H1 (cell line): ENCODE data around the gene PIEZO1. TPM values are rescaled to one million over a fixed set of nuclear protein-coding genes. Genes with fewer than 3 reads are reported as not detected.

ENCODE experiments used
- CTCF ChIA-PET: fragments of 300-600 bp; sonication (Branson Sonifier 250); formaldehyde crosslinking; loops from one replicate; lab custom pipeline; 2021; ENCODE audit not compliant: partially characterized antibody; lab: Charles Lee
- POLR2A ChIA-PET: fragments of 300-600 bp; sonication (Branson Sonifier 250); formaldehyde crosslinking; loops from one replicate; lab custom pipeline; 2021; ENCODE audit warnings: inconsistent platforms; ENCODE audit not compliant: partially characterized antibody; lab: Charles Lee
- DNase-seq, 2 experiments: peaks; one replicate each; pipeline versions ENCODE4 v3.0.0 to v3.0.0-alpha.2; 2010 to 2022; ENCODE audit warnings: low spot score in 2 of 2, low read depth in 1 of 2, mixed read lengths in 1 of 2
- FAIRE-seq: peaks from 2 replicates; lab custom pipeline; 2011; peaks lifted over from hg19 to GRCh38; lab: Jason Lieb, UNC
- H2AFZ ChIP-seq: 2 replicates; pipeline ENCODE4 v1.8.1; 2012; ENCODE audit warnings: low read length, inconsistent platforms
- H2AK5ac ChIP-seq: 2 replicates; pipeline ENCODE4 v1.6.1; 2013; ENCODE audit warnings: low read depth, low read length
- H2BK120ac ChIP-seq: replicated peaks from 2 replicates; pipeline ENCODE3; 2013; ENCODE audit warnings: low read depth, low read length, inconsistent platforms
- H2BK12ac ChIP-seq: 2 replicates; pipeline ENCODE4 v1.6.1; 2013; ENCODE audit warnings: low read depth, low read length
- H2BK15ac ChIP-seq: 2 replicates; pipeline ENCODE4 v1.6.1; 2013; ENCODE audit warnings: low read length
- H2BK20ac ChIP-seq: 2 replicates; pipeline ENCODE4 v1.6.1; 2013; ENCODE audit warnings: low read length
- H2BK5ac ChIP-seq: 2 replicates; pipeline ENCODE4 v1.6.1; 2013; ENCODE audit warnings: low read depth, low read length
- H3K14ac ChIP-seq: 2 replicates; pipeline ENCODE4 v1.6.1; 2013; ENCODE audit warnings: inconsistent platforms; ENCODE audit not compliant: insufficient read length
- H3K18ac ChIP-seq: 2 replicates; pipeline ENCODE4 v1.6.1; 2013; ENCODE audit warnings: low read length; ENCODE audit errors: extremely low read depth
- H3K23ac ChIP-seq: 2 replicates; pipeline ENCODE4 v1.6.1; 2013; ENCODE audit warnings: inconsistent platforms; ENCODE audit not compliant: insufficient read length
- H3K23me2 ChIP-seq: 2 replicates; pipeline ENCODE4 v1.6.1; 2013; ENCODE audit warnings: low read depth, low read length
- H3K27ac ChIP-seq: 2 replicates; pipeline ENCODE4 v1.6.1; 2011; ENCODE audit warnings: low read depth, low read length, inconsistent platforms
- H3K27me3 ChIP-seq, 4 experiments: replicated peaks in 1 of 4; 1 replicate in 1 of 4; 2 replicates in 3 of 4; pipeline versions ENCODE4 v1.6.1 to v1.8.1; 2011 to 2013; ENCODE audit warnings: low read length in 3 of 4, mild to moderate bottlenecking in 3 of 4, inconsistent platforms in 2 of 4, mixed read lengths in 2 of 4, moderate library complexity in 1 of 4; ENCODE audit not compliant: control insufficient read depth in 3 of 4, insufficient read depth in 3 of 4; ENCODE audit errors: extremely low read depth in 1 of 4
- H3K36me3 ChIP-seq, 4 experiments: 2 replicates each; pipeline versions ENCODE4 v1.6.1 to v1.8.1; 2011 to 2013; ENCODE audit warnings: mild to moderate bottlenecking in 4 of 4, low read length in 3 of 4, moderate library complexity in 2 of 4, control low read depth in 1 of 4, inconsistent platforms in 1 of 4; ENCODE audit not compliant: insufficient read depth in 4 of 4, control insufficient read depth in 2 of 4
- H3K4ac ChIP-seq: replicated peaks from 2 replicates; pipeline ENCODE3; 2013; ENCODE audit warnings: low read length, low read depth, mixed read lengths, inconsistent platforms; ENCODE audit not compliant: insufficient read length
- H3K4me1 ChIP-seq, 4 experiments: replicated peaks in 1 of 4; 1 replicate in 1 of 4; 2 replicates in 3 of 4; pipeline versions ENCODE4 v1.6.1 to v1.8.1; 2011 to 2013; ENCODE audit warnings: low read length in 3 of 4, inconsistent platforms in 2 of 4, mixed read lengths in 1 of 4; ENCODE audit not compliant: insufficient read depth in 4 of 4, control insufficient read depth in 3 of 4
- H3K4me2 ChIP-seq, 2 experiments: 2 replicates each; pipeline versions ENCODE4 v1.6.1 to v1.8.1; 2011 to 2013; ENCODE audit warnings: low read depth in 2 of 2, low read length in 2 of 2, control low read depth in 1 of 2, inconsistent platforms in 1 of 2, mild to moderate bottlenecking in 1 of 2; ENCODE audit not compliant: insufficient read depth in 1 of 2
- H3K4me3 ChIP-seq, 4 experiments: fragments of 200-600, 300-600 bp in 1 of 4; sonication (generic), shearing (Covaris generic), sonication (Bioruptor Twin) in 1 of 4; 2 replicates each; pipeline versions ENCODE4 v1.5.1 to v1.8.1; 2011 to 2016; ENCODE audit warnings: low read length in 4 of 4, low read depth in 3 of 4, control low read depth in 2 of 4, inconsistent platforms in 2 of 4, mild to moderate bottlenecking in 2 of 4, mixed read lengths in 1 of 4, moderate library complexity in 1 of 4; ENCODE audit not compliant: insufficient read depth in 2 of 4; ENCODE audit errors: extremely low read depth in 1 of 4
- H3K56ac ChIP-seq: replicated peaks from 2 replicates; pipeline ENCODE3; 2013; ENCODE audit warnings: low read depth, mild to moderate bottlenecking, mixed read lengths, low read length, inconsistent platforms; ENCODE audit not compliant: insufficient read length
- H3K79me1 ChIP-seq: 2 replicates; pipeline ENCODE4 v1.6.1; 2013; ENCODE audit warnings: low read depth, low read length, control low read depth
- H3K79me2 ChIP-seq, 2 experiments: 2 replicates each; pipeline versions ENCODE4 v1.6.1 to v1.8.1; 2012 to 2013; ENCODE audit warnings: low read length in 2 of 2, mild to moderate bottlenecking in 2 of 2, inconsistent platforms in 1 of 2; ENCODE audit not compliant: insufficient read depth in 2 of 2, control insufficient read depth in 1 of 2
- H3K9ac ChIP-seq, 4 experiments: replicated peaks in 1 of 4; 1 replicate in 1 of 4; 2 replicates in 3 of 4; pipeline versions ENCODE4 v1.6.1 to v1.8.1; 2011 to 2013; ENCODE audit warnings: low read depth in 3 of 4, low read length in 3 of 4, control low read depth in 2 of 4, mild to moderate bottlenecking in 2 of 4, moderate library complexity in 2 of 4, inconsistent platforms in 1 of 4; ENCODE audit errors: extremely low read depth in 1 of 4
- H3K9me3 ChIP-seq, 2 experiments: 2 replicates each; pipeline versions ENCODE4 v1.6.1 to v1.8.1; 2012 to 2013; ENCODE audit warnings: mild to moderate bottlenecking in 2 of 2, moderate library complexity in 2 of 2, control low read depth in 1 of 2, inconsistent platforms in 1 of 2, low read depth in 1 of 2, low read length in 1 of 2, mixed read lengths in 1 of 2; ENCODE audit not compliant: insufficient read depth in 2 of 2
- H4K20me1 ChIP-seq, 2 experiments: replicated peaks in 1 of 2; 2 replicates each; pipeline versions ENCODE3 to v1.8.1; 2011 to 2013; ENCODE audit warnings: inconsistent platforms in 2 of 2, low read length in 2 of 2, mild to moderate bottlenecking in 1 of 2; ENCODE audit not compliant: insufficient read depth in 2 of 2, control insufficient read depth in 1 of 2
- H4K5ac ChIP-seq: 2 replicates; pipeline ENCODE4 v1.6.1; 2013; ENCODE audit warnings: low read length, low read depth, mixed read lengths, inconsistent platforms; ENCODE audit not compliant: insufficient read length
- H4K8ac ChIP-seq: 2 replicates; pipeline ENCODE4 v1.8.0; 2013; ENCODE audit warnings: mild to moderate bottlenecking, moderate library complexity, low read length, inconsistent platforms; ENCODE audit not compliant: insufficient read depth; ENCODE audit errors: extremely low read depth
- H4K91ac ChIP-seq: replicated peaks from 2 replicates; pipeline ENCODE3; 2013; ENCODE audit warnings: low read length, mixed read lengths, inconsistent platforms; ENCODE audit not compliant: insufficient read length
- ASH2L ChIP-seq: fragments of 200-600, 300-600 bp; sonication (generic); IDR thresholded peaks from one replicate; pipeline ENCODE4 v1.7.1; 2017; ENCODE audit warnings: low read length
- ATF3 ChIP-seq: IDR thresholded peaks from 2 replicates; pipeline ENCODE4 v1.6.1; 2011; ENCODE audit warnings: low read depth, mild to moderate bottlenecking, low read length; ENCODE audit not compliant: insufficient read depth
- BACH1 ChIP-seq: IDR thresholded peaks from 2 replicates; pipeline ENCODE4 v1.6.1; 2012; ENCODE audit warnings: low read length, improper control_type of control experiment
- CREB1 ChIP-seq: IDR thresholded peaks from 2 replicates; pipeline ENCODE4 v1.6.1; 2012; ENCODE audit warnings: inconsistent platforms
- E2F6 ChIP-seq: IDR thresholded peaks from 2 replicates; pipeline ENCODE4 v1.6.1; 2012; ENCODE audit warnings: inconsistent platforms
- HDAC2 ChIP-seq, 2 experiments: fragments of 300-600 bp in 1 of 2; sonication (generic) in 1 of 2; IDR thresholded peaks; 2 replicates each; pipeline ENCODE4 v1.6.1; 2011 to 2012; ENCODE audit warnings: low read depth in 2 of 2, low read length in 2 of 2, mild to moderate bottlenecking in 2 of 2, moderate library complexity in 2 of 2, borderline replicate concordance in 1 of 2, inconsistent platforms in 1 of 2
- POLR2AphosphoS5 ChIP-seq: IDR thresholded peaks from 2 replicates; pipeline ENCODE4 v1.6.1; 2011; ENCODE audit warnings: low read depth, low read length
- RNF2 ChIP-seq: fragments of 200-900, 300-1000 bp; sonication (generic); IDR thresholded peaks from 2 replicates; pipeline ENCODE4 v1.7.1; 2016; ENCODE audit warnings: borderline replicate concordance, low read depth, mild to moderate bottlenecking, antibody characterized with exemption, low read length; ENCODE audit not compliant: poor library complexity, severe bottlenecking; ENCODE audit errors: missing control alignments
- TBP ChIP-seq: IDR thresholded peaks from 2 replicates; pipeline ENCODE4 v1.6.1; 2011; ENCODE audit warnings: low read depth, low read length, improper control_type of control experiment
- WGBS, 2 experiments: shearing (Covaris generic) in 1 of 2; methylation state at CpG; one replicate each; pipeline versions ENCODE4 v1.1.6 to v1.1.7; 2013 to 2015; ENCODE audit warnings: low lambda C conversion rate in 2 of 2, mixed read lengths in 2 of 2, inconsistent platforms in 1 of 2, low coverage in 1 of 2, missing lambda C conversion rate in 1 of 2; ENCODE audit not compliant: insufficient replicate concordance in 2 of 2, insufficient coverage in 1 of 2, insufficient read length in 1 of 2; ENCODE audit errors: extremely low coverage in 1 of 2, missing lambda C conversion rate in 1 of 2; 5-methylcytosine and 5-hydroxymethylcytosine counted together
- polyA plus RNA-seq, 7 experiments: library from polyadenylated mRNA; depleted of rRNA in 3 of 7; stranded (reverse) in 5 of 7; unstranded in 2 of 7; fragments of >200 nt in 5 of 7; fragments of 200-250 nt in 2 of 7; gene quantifications; 1 replicate in 5 of 7; 2 replicates in 1 of 7; 4 replicates in 1 of 7; pipeline versions ENCODE4 v1.2.1 to v1.2.3, GENCODE V29; 2011 to 2013; ENCODE audit warnings: missing spikeins in 2 of 7, mixed read lengths in 2 of 7
- total RNA-seq: library from RNA; stranded (reverse); fragmentation: NEBNext Ultra II Directional; extraction: Animal tissue kit (Norgen Biotek cat#: 25700); gene quantifications from 2 replicates; pipeline ENCODE4 v1.2.1, GENCODE V29; 2021

The PIEZO1 gene
- total and polyA plus RNA-seq, 2 of the 8 experiments (the other 6 are each of a cell fraction or from before 2014, with no cell fraction given): 42.3 to 67.5 TPM

GRCh38 chr16:88790312-88791211 is 5.5 kb upstream of the PIEZO1 start:
- no peak overlapping the region; the same call in 1 of the 2 replicates for H2AFZ ChIP-seq
- no peak overlapping the region for H4K8ac ChIP-seq
- H3K4me3 ChIP-seq: no peak overlapping the region
- H3K79me2 ChIP-seq: no peaks in the 10 kb centered on the region
- H3K56ac ChIP-seq: no peak overlapping the region
- H4K5ac ChIP-seq: peak overlapping the region; percentile 70
- H3K14ac ChIP-seq: no peak overlapping the region
- 49% methylated on average over 19 of the region's 24 CpGs; no CpG with 5 or more reads in 1 of the 2 experiments for WGBS, 2 experiments
- POLR2A ChIA-PET: interaction anchor here (1.4 kb wide), 1 partner anchor 9 kb away, joined by 3 read pairs; no protein-coding TSS in a partner anchor
- peak overlapping the region; percentile 99 for H2BK15ac ChIP-seq
- H2AK5ac ChIP-seq: peak overlapping the region; percentile 59; the same call in 1 of the 2 replicates
- H3K9ac ChIP-seq: no peak overlapping the region
- no peak overlapping the region for H3K4ac ChIP-seq
- peaks cover 2% of the 10 kb centered on the region; the same call in 1 of the 2 replicates for H3K23me2 ChIP-seq
- no peak overlapping the region for H3K27ac ChIP-seq
- H4K20me1 ChIP-seq: no peaks in the 10 kb centered on the region
- H2BK20ac ChIP-seq: peak overlapping the region; percentile 87; the same call in 1 of the 2 replicates
- peak overlapping the region; percentile 84 for H4K91ac ChIP-seq
- peaks cover 0 to 26% (median 18%) of the 10 kb centered on the region in 4 experiments; a peak in 6 of 7 replicates for H3K4me1 ChIP-seq
- peaks cover 0 to 3% (median 2%) of the 10 kb centered on the region in 4 experiments; a peak in 3 of 7 replicates for H3K27me3 ChIP-seq
- DNase-seq (peak in 1 of 2 experiments; percentile 61), FAIRE-seq (no peak)
- H3K18ac ChIP-seq: peak overlapping the region; percentile 72
- peak overlapping the region; percentile 95; the same call in 1 of the 2 replicates for H2BK12ac ChIP-seq
- H3K36me3 ChIP-seq: no peaks in the 10 kb centered on the region
- H3K9me3 ChIP-seq: no peaks in the 10 kb centered on the region
- H3K4me2 ChIP-seq: peak overlapping the region; percentile 33 to 53
- H3K23ac ChIP-seq: no peak overlapping the region
- H3K79me1 ChIP-seq: no peaks in the 10 kb centered on the region
- H2BK120ac ChIP-seq: peak overlapping the region; percentile 69
- peak overlapping the region; percentile 67; the same call in 1 of the 2 replicates for H2BK5ac ChIP-seq
- CTCF ChIA-PET: interaction anchor here (0.7 kb wide), 1 partner anchor 89 kb away, joined by 3 read pairs; no protein-coding TSS in a partner anchor
- TF ChIP-seq ASH2L (peak; percentile 6), TBP (no peak), HDAC2 (IDR thresholded peaks at IDR 0.05; ENCODE audit: borderline replicate concordance in 1 of 2, low read depth in 2 of 2, low read length in 2 of 2) (no peak), POLR2AphosphoS5 (no peak), E2F6 (no peak), ATF3 (no peak), BACH1 (no peak), CREB1 (no peak), RNF2 (no peak)
